ENCODE results near the gene U2SURP.
"Not testable (repeated sequence)": the region's sequence is repeated elsewhere in the genome, so short reads cannot be mapped to it uniquely, and the experiment has no call there.

Gene U2SURP

GRCh38 chr3:142977399-142977728 lies 24.0 kb upstream of the U2SURP start:
- DNase-seq = peak; percentile 15

- peak; percentile 4 for DNase-seq
These were observed 20.3 kb upstream of the U2SURP start for GRCh38 chr3:142981108-142981507.

DNA sequence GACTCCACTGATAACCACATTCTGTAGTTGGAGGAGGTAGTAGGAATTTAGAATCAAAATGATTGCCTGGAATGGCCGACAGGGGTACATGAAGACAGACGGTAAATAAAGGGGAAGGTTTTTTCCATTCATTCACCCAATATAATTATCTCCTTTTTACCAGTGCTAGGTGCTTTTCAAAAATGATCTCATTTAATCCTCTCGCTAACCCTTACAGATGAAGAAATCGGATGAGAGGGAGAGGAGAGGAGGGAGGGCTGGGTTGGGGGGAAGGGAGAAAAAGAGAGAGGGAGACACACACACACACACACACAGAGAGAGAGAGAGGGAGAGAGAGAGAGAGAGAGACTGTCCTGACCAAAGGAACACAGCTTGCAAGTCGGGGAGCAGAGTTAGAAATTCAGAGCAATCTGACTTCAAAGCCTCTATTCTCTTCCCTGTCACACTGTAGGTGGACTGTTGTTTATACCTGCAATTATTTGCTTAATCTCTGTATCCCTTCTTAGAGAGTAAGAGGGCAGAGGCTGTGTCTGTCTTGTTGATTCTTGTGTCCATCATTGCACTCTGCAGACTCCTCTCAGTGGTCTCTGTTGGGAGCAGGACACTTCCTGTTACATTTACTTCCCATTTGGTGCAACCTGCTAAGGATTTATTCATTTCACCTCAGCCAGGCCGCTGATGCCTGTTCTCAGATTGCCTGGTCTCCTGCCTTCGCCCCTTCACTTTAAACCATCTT lies 19.2 kb upstream of the U2SURP start:
- DNase-seq = no peak

DNA sequence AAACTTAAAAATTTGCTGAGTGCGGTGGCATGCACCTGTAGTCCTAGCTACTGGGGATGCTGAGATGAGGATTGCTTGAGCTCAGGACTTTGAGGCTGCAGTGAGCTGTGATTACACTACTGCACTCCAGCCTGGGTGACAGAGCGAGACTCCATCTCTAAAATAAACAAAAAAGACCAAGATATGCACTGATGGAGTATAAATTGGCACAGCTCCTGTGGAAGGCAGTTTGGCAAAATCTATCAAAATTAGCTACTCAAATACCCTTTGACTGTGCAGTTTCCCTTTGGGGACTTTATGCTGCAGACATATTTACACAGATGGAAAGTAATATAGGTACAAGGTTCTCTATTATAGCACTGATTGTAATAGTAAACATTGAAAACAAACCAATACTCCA lies 18.1 kb upstream of the U2SURP start:
- no peak for DNase-seq

- no peak for DNase-seq
These were observed 17.1 kb upstream of the U2SURP start for GRCh38 chr3:142984255-142984654.

DNA sequence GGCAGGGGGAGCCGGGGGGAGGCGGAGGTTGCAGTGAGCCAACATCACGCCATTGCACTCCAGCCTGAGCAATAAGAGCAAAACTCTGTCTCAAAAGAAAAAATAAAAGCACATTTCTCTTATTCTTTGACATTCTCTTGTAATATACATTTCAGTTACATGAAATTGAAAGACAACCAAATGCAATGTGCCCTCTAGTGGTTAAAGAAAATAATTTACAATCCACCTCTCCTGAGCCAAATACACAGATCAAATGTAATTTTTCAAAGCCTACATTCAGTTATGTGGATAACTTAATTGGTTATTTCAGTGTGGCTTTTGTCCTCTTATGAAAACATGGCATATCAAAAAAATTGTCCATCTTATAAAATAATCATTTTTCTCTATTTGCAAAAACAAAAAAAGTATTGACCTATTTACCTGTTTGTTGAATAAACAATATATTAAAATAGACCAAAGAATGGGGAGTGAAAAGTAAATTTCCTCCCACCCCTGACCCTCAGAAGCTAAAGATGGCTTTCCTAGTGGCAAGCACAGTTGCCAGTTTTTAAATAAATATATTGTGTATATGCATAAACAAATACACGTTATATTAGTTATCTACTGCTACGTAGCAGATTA lies 14.2 kb upstream of the U2SURP start:
- peak; percentile 65 for DNase-seq

DNA sequence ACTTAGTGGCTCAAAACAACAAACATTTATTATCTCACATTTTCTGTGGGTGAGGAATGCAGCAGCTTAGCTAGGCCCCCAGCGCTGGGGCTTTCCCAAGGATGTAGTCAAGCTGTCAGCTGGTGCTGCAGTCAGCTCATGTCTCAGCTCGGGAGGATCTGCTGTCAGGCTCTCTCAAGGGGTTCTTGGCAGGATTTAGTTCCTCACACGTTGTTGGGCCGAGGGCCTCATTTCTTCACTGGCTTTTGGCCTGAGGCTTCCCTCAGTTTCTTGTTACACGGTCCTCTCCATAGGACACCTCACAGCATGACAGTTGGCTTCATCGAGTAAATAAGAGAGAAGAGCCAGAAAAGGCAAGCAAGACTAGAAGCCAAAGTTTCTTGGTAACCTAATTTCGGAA lies 13.7 kb upstream of the U2SURP start:
- DNase-seq = no peak

DNA sequence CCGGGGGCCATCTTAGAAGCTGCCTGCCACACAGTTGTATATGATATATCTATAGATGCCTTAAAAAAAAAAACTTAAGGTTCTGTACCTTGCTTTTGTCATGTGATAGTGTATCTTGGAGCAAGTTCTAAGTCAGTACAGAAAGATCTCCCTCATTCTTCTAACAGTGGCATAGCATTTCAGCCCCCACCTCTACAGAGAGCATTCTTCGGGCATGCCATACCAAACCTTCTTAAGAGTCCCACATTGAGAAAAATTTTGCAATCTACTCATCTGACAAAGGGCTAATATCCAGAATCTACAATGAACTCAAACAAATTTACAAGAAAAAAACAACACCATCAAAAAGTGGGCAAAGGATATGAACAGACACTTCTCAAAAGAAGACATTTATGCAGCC lies 13.1 kb upstream of the U2SURP start:
- not testable (repeated sequence) for DNase-seq

DNA sequence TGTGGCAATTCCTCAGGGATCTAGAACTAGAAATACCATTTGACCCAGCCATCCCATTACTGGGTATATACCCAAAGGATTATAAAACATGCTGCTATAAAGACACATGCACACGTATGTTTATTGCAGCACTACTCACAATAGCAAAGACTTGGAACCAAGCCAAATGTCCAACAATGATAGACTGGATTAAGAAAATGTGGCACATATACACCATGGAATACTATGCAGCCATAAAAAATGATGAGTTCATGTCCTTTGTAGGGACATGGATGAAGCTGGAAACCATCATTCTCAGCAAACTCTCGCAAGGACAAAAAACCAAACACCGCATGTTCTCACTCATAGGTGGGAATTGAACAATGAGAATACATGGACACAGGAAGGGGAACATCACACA lies 12.5 kb upstream of the U2SURP start:
- not testable (repeated sequence) for DNase-seq

DNA sequence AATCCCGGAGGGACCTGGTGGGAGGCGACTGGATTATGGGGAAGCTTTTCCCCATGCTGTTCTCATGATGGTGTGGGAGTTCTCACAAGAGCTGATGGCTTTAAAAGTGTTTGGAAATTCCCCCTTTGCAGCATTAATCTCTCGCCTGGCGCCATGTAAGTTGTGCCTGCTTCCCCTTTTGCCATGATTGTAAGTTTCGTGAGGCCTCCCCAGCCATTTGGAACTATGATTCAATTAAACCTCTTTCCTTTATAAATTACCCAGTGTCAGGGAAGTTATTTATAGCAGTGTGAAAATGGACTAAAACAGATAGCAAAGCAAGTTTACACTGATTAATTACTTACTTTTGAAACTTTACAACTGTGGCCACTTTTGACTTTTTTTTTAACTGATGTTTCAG lies 10.6 kb upstream of the U2SURP start:
- no peak for DNase-seq

DNA sequence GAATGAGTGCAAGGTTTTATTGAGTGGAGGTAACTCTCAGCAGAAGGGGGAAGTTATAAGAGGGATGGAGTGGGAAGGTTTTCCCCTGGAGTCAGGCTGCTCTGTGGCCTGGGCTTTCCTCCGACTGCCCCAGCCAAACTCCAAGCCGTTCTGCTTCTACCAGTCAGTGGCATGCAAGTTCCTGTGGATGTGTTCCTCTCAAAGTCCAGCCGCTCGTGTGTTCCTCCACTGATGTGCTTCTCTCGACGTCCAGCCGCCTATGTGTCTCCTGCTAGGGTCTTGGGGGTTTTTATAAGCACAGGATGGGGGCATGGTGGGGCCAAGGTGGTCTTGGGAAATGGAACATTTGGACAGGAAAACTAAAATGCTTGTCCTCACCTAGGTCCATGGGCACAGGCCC lies 9.0 kb upstream of the U2SURP start:
- DNase-seq = no peak

GRCh38 chr3:142993958-142994442 lies 7.4 kb upstream of the U2SURP start:
- peak; percentile 77 for DNase-seq

GRCh38 chr3:142997330-142997729 lies 4.0 kb upstream of the U2SURP start:
- no peak for DNase-seq

DNA sequence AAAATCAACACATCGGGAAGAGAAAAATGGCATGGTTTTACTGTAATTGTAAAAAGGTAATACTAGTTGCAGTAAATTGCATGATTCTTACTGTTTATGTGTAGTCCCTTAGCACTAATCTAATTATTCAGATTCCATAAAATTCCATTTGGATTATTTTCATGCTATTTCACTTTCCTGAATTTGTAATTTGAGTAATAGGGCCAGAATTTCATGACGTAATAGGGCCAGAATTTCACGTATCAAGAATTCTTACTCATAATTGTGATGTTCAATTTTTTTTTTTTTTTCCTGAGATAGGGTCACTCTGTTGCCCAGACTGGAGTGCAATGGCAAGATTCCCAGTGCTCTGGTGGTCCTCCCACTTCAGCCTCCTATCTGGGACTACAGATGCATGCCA lies 2.9 kb upstream of the U2SURP start:
- DNase-seq = no peak

- no peak for DNase-seq
These were observed 1.5 kb upstream of the U2SURP start for GRCh38 chr3:142999881-143000280.

DNA sequence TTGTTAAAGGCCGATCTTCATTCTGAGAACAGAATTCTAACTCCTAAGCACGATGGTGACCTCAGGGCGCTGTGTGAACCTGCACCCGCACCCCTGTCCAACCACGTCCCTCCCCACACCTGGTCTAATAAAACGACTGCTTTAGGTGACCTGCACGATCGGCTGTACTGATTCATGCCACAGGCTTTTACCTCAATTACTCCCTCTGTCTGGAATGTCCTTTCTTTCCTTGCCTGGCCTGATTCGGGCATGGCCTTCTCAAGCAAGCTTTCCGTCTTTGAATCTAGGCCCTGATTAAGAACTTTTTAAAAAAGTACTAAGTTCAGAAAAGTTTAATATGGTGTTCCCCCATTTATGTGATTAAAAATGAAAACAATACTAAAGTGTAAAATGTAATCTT lies 842 bp upstream of the U2SURP start:
- no peak for DNase-seq

GRCh38 chr3:143001034-143001368 lies 369 bp upstream of the U2SURP start:
- DNase-seq = no peak

GRCh38 chr3:143002083-143002712 lies 828 bp downstream of the U2SURP start:
- DNase-seq = peak; percentile 62

- no peak for DNase-seq
These were observed 1.4 kb downstream of the U2SURP start for GRCh38 chr3:143002727-143003126.

DNA sequence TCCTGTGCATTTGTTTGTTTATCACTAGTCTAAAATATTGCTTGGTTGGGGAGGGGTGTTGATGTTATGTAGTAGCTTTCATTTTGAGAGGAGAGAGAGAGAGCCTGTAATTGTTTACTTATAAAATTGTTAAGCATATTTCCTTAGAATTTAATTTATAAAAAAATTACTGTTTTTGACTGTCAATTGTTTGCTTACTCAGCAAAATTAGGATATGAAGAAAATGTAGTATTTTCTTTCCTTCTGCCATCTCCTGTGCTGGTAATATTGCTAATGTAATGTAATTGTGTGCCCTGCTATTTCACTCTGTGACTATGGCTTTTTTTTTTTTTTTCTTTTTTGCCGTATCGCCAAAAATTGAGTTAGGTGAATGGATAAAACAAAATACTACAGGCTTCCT lies 3.5 kb downstream of the U2SURP start:
- DNase-seq = no peak

DNA sequence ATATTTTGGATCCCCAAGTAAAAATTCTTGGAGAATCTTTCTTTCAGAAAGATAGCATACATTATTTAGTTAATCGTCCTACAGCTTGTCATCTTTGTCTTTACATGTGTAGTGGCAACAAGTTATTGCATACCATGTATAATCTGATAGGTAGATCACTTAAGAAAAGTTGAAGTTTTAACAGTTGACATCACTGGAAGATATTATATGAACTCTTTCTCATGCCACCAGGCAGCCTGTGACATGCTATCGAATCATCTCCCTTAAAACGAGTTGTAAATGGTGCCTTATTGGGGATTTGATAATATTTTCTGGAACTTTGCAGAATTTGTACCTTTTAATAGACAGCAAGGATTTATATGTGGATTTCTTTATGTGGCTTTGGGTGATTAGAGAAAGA lies 8.7 kb downstream of the U2SURP start:
- no peak for DNase-seq

GRCh38 chr3:143011705-143012104 lies 10.3 kb downstream of the U2SURP start:
- DNase-seq = no peak

GRCh38 chr3:143014921-143015320 lies 13.6 kb downstream of the U2SURP start:
- no peak for DNase-seq

DNA sequence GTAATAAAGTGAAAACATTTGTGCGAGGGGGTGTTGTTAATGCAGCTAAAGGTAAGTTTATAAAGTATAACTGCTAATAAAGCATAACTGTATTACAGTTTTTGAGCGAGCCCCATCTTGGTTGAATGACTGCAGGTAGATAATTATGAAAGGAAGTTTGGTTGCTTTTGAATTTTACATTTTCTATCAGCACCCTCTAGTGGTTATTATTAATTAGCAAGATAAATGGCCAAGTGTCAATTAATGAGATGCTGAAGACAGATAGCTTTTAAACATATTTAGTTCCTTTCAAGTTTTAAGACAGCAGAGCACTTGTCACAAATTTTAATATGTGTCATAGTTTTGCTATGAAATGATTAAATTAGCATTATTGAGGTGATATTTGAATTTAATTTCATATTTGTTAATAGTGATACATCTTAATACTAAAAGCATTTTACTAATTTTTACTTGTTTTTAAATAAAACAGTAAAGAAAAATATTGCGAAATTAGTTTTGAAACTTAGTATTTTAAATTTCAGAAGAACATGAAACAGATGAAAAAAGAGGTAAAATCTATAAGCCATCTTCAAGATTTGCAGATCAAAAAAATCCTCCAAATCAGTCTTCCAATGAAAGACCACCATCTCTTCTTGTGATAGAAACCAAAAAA lies 15.1 kb downstream of the U2SURP start:
- DNase-seq = peak; percentile 35

All from DMS53 (cell line).